GM18861 (cell line): ENCODE results near the gene VASH2.
"Not testable (repeated sequence)": the region's sequence is repeated elsewhere in the genome, so short reads cannot be mapped to it uniquely, and the experiment has no call there.

ENCODE experiments used
- ATAC-seq: cut with Tn5 transposase; IDR thresholded peaks from one replicate; pipeline ENCODE4 v1.9.1; 2021; ENCODE audit not compliant: unreplicated experiment

Gene VASH2

GRCh38 chr1:212954514-212954913 lies 4.2 kb downstream of the VASH2 start:
- no peak for ATAC-seq

- ATAC-seq: no peak
Measured at GRCh38 chr1:212955098-212955497, 4.8 kb downstream of the VASH2 start.

- ATAC-seq: no peak
Measured at GRCh38 chr1:212955961-212956620, 5.8 kb downstream of the VASH2 start.

DNA sequence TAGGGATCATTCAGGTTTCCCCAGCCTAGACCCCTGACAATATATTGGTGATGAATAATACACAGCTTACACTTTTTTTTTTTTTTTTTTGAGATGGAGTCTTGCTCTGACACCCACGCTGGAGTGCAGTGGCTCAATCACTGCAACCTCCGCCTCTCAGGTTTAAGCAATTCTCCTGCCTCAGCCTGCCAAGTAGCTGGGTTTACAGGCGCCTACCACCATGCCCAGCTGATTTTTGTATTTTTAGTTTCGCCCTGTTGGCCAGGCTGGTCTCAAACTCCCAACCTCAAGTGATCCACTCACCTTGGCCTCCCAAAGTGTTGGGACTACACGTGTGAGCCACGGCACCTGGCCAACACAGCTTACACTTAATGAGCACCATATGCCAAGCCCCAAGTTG lies 7.2 kb downstream of the VASH2 start:
- ATAC-seq: no peak

DNA sequence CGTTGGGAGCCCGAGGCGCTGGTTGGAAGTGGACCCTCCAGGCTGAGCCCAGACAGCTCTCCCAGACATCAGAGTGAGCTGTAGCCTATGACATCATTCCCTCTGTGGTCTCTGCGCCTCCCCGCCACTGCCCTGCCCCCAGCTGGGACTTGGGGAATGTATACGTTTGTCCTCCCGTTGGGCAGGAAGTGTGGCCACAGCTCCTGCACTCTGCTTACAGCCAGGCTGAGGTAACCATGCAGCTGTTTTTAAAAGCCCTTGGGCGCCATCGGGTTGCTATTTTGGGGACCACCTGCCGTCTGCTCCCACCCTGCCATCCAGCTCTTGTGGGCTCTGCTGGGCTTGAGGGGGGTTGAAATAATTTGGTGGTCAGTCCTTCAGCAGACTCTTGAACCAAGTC lies 7.8 kb downstream of the VASH2 start:
- no peak for ATAC-seq

DNA sequence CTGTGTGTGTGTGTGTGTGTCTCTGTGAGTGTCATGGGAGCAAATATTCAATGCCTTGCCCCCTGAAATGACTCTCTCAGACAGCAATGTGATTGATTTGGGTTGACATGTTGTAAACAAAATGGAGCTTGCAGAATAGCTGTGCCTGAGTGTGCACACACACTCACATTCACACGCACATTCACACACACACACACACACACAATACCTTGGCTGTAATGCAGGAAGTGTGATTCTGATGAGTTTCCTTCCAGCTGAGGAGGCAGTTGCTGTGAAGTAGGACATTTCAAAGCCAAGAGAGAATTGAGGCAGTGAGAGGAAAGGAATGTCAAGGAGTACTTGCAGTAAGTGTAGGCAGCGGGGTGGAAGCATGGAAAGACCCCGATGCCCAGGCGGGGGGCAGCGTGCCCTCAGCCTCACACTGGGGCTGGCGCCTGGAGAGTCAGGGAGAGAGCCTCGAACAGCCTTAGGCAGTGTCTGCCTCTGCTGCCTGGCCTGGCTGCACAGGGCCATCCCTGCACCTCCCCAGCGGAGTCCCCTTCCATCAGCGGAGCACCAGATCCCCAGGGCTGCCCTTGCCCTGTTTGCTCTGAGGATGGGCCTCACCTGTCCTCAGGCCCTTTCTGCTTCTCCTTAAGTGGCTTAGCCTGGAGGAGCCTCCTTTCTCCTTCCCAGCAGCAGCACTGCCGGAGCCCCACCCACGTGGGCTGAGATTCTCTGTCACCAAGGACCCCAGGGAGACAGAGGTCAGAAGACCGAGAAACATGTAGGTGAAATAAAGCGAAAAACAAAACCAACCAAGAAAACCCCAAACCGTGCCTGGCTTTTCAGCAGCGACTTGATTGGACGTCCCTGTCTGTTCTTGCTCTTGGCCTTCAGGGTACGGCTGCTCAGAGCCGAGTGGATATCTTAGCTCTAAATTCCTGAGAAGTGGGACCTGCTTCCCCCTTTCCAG lies 9.2 kb downstream of the VASH2 start:
- ATAC-seq: peak; percentile 77

- ATAC-seq: no peak
Measured at GRCh38 chr1:212960932-212961331, 10.6 kb downstream of the VASH2 start.

DNA sequence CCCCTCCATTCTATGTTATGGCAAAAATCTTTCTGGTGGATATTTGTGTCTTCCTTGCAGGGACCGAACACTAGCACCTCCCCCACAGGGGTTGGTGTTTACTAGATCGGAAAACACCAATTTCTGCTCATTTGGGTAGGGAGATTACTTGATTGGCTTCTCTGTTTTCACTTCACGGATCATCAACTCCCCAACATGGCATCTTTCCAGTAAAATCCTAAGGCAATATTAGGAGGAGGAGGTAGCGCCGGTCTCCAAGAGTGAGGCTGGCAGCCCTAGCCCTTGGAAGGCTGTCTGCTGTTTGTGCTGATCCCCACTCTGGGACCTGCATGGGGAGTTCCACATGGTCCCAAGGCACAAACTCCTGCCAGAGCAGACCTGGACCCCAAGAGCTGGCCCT lies 12.2 kb downstream of the VASH2 start:
- ATAC-seq: no peak

- no peak for ATAC-seq
Measured at GRCh38 chr1:212964102-212964501, 13.8 kb downstream of the VASH2 start.

DNA sequence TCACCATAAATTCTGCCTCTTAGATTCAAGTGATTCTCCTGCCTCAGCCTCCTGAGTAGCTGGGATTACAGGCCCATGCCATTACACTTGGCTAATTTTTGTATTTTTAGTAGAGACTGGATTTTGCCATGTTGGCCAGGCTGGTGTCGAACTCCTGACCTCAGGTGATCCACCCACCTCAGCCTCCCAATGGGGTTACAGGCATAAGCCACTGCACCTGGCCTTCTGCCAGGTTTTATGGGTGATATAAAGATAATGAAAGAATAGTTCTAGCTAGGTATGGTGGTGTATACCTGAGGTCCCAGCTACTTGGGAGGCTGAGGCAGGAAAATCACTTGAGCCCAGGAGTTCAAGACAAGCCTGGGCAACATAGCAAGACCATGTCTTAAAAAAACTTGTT lies 14.7 kb downstream of the VASH2 start:
- ATAC-seq: not testable (repeated sequence)

GRCh38 chr1:212966616-212967015 lies 16.3 kb downstream of the VASH2 start:
- no peak for ATAC-seq

GRCh38 chr1:212967801-212968200 lies 17.5 kb downstream of the VASH2 start:
- peak; percentile 49 for ATAC-seq

- ATAC-seq: no peak
Measured at GRCh38 chr1:212968368-212968863, 18.1 kb downstream of the VASH2 start.

GRCh38 chr1:212970085-212970484 lies 19.7 kb downstream of the VASH2 start:
- no peak for ATAC-seq

- ATAC-seq: no peak
Measured at GRCh38 chr1:212971312-212971711, 21.0 kb downstream of the VASH2 start.

- ATAC-seq: no peak
Measured at GRCh38 chr1:212973426-212973825, 23.1 kb downstream of the VASH2 start.

DNA sequence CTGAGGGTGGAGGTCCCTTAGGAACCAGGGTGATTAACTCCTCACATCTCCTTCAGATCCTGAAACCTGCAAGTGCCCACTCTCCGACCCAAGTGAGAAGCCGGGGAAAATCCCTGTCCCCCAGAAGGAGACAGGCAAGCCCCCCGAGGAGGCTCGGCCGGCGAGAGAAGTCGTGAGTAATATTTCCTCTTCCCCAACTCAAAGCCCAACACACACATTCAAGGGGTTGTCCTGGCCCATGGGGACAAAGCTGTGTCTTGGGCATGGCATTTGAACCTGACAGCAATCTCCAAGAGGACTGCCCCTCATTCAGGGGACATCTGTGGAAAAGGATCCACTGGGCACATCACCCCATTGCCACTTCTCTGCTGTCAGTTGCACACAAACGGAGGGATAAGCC lies 23.6 kb downstream of the VASH2 start:
- no peak for ATAC-seq

DNA sequence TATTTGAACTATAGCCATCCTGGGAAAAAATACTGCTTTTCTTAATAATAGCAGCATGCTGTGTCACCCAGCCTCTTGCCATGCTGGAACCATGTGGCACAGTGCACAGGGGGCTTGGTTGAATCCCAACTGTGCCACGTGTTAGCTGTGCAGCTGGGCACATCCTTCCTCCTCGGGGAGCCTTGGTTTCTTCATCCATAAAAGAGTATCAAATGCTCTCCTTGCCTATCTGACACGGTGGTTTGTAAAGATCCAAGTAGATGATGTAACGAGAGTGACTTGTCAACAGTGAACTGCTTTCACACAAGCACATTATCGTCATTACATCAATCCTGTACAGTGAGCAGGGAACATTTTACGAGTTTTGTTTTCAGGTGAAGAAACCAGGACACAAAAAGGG lies 24.4 kb downstream of the VASH2 start:
- no peak for ATAC-seq

GRCh38 chr1:212975111-212975918 lies 25.0 kb downstream of the VASH2 start:
- no peak for ATAC-seq

GRCh38 chr1:212976586-212976985 lies 26.2 kb downstream of the VASH2 start:
- no peak for ATAC-seq
